GM12878 (cell line): ENCODE measurements around the gene CXADR. TPM values are rescaled to one million over a fixed set of nuclear protein-coding genes. Genes with fewer than 3 reads are reported as not detected.

Experiments used
- BCL11A ChIP-seq: IDR thresholded peaks from 2 replicates; pipeline ENCODE4 v1.6.1; 2011; ENCODE audit warnings: low read depth, low read length
- CHD4 ChIP-seq: fragments of 200-600 bp; sonication (generic); IDR thresholded peaks from 2 replicates; pipeline ENCODE4 v1.6.1; 2016; ENCODE audit warnings: mild to moderate bottlenecking
- CREM ChIP-seq: IDR thresholded peaks from 2 replicates; pipeline ENCODE4 v1.6.1; 2014; ENCODE audit warnings: antibody characterized with exemption, low read depth
- EGR1 ChIP-seq, 2 experiments: IDR thresholded peaks; 1 replicate in 1 of 2; 2 replicates in 1 of 2; pipeline ENCODE4 v1.6.1; 2011 to 2012; ENCODE audit warnings: low read depth in 2 of 2, low read length in 2 of 2, borderline replicate concordance in 1 of 2, mild to moderate bottlenecking in 1 of 2, moderate library complexity in 1 of 2
- GABPA ChIP-seq: IDR thresholded peaks from 2 replicates; pipeline ENCODE4 v1.6.1; 2014; ENCODE audit warnings: antibody characterized with exemption, low read depth, mild to moderate bottlenecking, inconsistent platforms
- GATAD2B ChIP-seq: fragments of 450-650 bp; conservative IDR thresholded peaks from 2 replicates; pipeline ENCODE4 v1.6.1; 2017; ENCODE audit warnings: low read depth, mild to moderate bottlenecking, moderate library complexity
- HDAC2 ChIP-seq: fragments of 200-600 bp; sonication (generic); IDR thresholded peaks from 2 replicates; pipeline ENCODE4 v1.6.1; 2017
- IKZF1 ChIP-seq: fragments of 450-650 bp; conservative IDR thresholded peaks from 2 replicates; pipeline ENCODE4 v1.6.1; 2017; ENCODE audit warnings: antibody characterized with exemption, mild to moderate bottlenecking
- IKZF2 ChIP-seq, 2 experiments: fragments of 450-650 bp; IDR thresholded peaks; 2 replicates each; pipeline ENCODE4 v1.6.1; 2017; ENCODE audit warnings: mild to moderate bottlenecking in 2 of 2, moderate library complexity in 2 of 2
- KLF5 ChIP-seq: fragments of 450-650 bp; IDR thresholded peaks from 2 replicates; pipeline ENCODE4 v1.6.1; 2014; ENCODE audit warnings: mild to moderate bottlenecking; ENCODE audit not compliant: partially characterized antibody
- LARP7 ChIP-seq: fragments of 450-650 bp; IDR thresholded peaks from 2 replicates; pipeline ENCODE4 v1.6.1; 2017; ENCODE audit warnings: mild to moderate bottlenecking
- MLLT1 ChIP-seq: fragments of 450-650 bp; IDR thresholded peaks from 2 replicates; pipeline ENCODE4 v1.6.1; 2016; ENCODE audit warnings: mild to moderate bottlenecking
- MYB ChIP-seq: fragments of 150-350 bp; IDR thresholded peaks from 2 replicates; pipeline ENCODE4 v1.6.1; 2014; ENCODE audit warnings: mild to moderate bottlenecking, low read depth, low read length, borderline replicate concordance
- POLR2A ChIP-seq: IDR thresholded peaks from 2 replicates; pipeline ENCODE4 v1.6.1; 2011; ENCODE audit warnings: low read depth, mild to moderate bottlenecking, low read length
- RFX5 ChIP-seq: IDR thresholded peaks from 2 replicates; pipeline ENCODE4 v1.6.1; 2011; ENCODE audit warnings: low read depth, low read length, improper control_type of control experiment
- SIN3A ChIP-seq: IDR thresholded peaks from 2 replicates; pipeline ENCODE4 v1.6.1; 2012; ENCODE audit warnings: low read depth, low read length, improper control_type of control experiment
- SIX5 ChIP-seq: IDR thresholded peaks from 2 replicates; pipeline ENCODE4 v1.6.1; 2011; ENCODE audit warnings: mild to moderate bottlenecking, low read depth, low read length, moderate library complexity; ENCODE audit not compliant: severe bottlenecking
- STAT3 ChIP-seq: IDR thresholded peaks from 2 replicates; pipeline ENCODE4 v1.6.1; 2011; ENCODE audit warnings: low read depth, low read length, improper control_type of control experiment
- TCF3 ChIP-seq: IDR thresholded peaks from 2 replicates; pipeline ENCODE4 v1.6.1; 2012; ENCODE audit warnings: low read depth, mild to moderate bottlenecking, low read length, borderline replicate concordance; ENCODE audit not compliant: insufficient read depth
- WRNIP1 ChIP-seq: IDR thresholded peaks from 2 replicates; pipeline ENCODE4 v1.6.1; 2011; ENCODE audit warnings: low read depth, low read length, improper control_type of control experiment, borderline replicate concordance
- ZBTB33 ChIP-seq: fragments of 450-650 bp; IDR thresholded peaks from 2 replicates; pipeline ENCODE4 v1.6.1; 2017; ENCODE audit warnings: mild to moderate bottlenecking
- ZNF217 ChIP-seq: fragments of 450-650 bp; IDR thresholded peaks from 2 replicates; pipeline ENCODE4 v1.6.1; 2017; ENCODE audit warnings: antibody characterized with exemption, mild to moderate bottlenecking
- ZNF384 ChIP-seq: IDR thresholded peaks from 2 replicates; pipeline ENCODE4 v1.6.1; 2012; ENCODE audit warnings: low read depth, mild to moderate bottlenecking, low read length, improper control_type of control experiment, borderline replicate concordance
- ZNF622 ChIP-seq: fragments of 450-650 bp; IDR thresholded peaks from 2 replicates; pipeline ENCODE4 v1.6.1; 2017; ENCODE audit warnings: mild to moderate bottlenecking, inconsistent platforms
- ZSCAN29 ChIP-seq: fragments of 450-650 bp; IDR thresholded peaks from 2 replicates; pipeline ENCODE4 v1.6.1; 2017; ENCODE audit warnings: mild to moderate bottlenecking, moderate library complexity
- polyA plus RNA-seq, 11 experiments: library from polyadenylated mRNA; depleted of rRNA in 4 of 11; unstranded in 6 of 11; stranded (reverse) in 5 of 11; fragments of >200 nt; fragmentation: Nextera tagmentation in 4 of 11; fragmentation: Illumina TruSeq in 1 of 11; extraction: Ambion mirVana in 4 of 11; extraction: Trizol in 1 of 11; gene quantifications; 1 replicate in 1 of 11; 2 replicates in 10 of 11; pipeline versions ENCODE4 v1.2.1 to v1.2.3, GENCODE V29; 2011 to 2016; ENCODE audit warnings: inconsistent platforms in 2 of 11, missing spikeins in 2 of 11, low read depth in 1 of 11
- total RNA-seq, 4 experiments: library from RNA; depleted of rRNA in 3 of 4; stranded (reverse); fragments of >200 nt in 3 of 4; fragmentation: Illumina TruSeq in 1 of 4; extraction: Trizol in 1 of 4; gene quantifications; 2 replicates each; pipeline versions ENCODE4 v1.2.1 to v1.2.3, GENCODE V29; 2013 to 2021
- TF ChIP-seq, protein P1 (sequence below): fragments of 450-650 bp; IDR thresholded peaks from 2 replicates; pipeline ENCODE4 v1.6.1; 2016; ENCODE audit warnings: mild to moderate bottlenecking
- TF ChIP-seq, protein P2 (sequence below): IDR thresholded peaks from 2 replicates; pipeline ENCODE4 v1.6.1; 2011; ENCODE audit warnings: low read depth, low read length, improper control_type of control experiment, borderline replicate concordance

The CXADR gene
- total and polyA plus RNA-seq, 10 of the 15 experiments (the other 5 are each of a cell fraction or from before 2014, with no cell fraction given): 0.01 to 0.64 (median 0.13) TPM

DNA sequence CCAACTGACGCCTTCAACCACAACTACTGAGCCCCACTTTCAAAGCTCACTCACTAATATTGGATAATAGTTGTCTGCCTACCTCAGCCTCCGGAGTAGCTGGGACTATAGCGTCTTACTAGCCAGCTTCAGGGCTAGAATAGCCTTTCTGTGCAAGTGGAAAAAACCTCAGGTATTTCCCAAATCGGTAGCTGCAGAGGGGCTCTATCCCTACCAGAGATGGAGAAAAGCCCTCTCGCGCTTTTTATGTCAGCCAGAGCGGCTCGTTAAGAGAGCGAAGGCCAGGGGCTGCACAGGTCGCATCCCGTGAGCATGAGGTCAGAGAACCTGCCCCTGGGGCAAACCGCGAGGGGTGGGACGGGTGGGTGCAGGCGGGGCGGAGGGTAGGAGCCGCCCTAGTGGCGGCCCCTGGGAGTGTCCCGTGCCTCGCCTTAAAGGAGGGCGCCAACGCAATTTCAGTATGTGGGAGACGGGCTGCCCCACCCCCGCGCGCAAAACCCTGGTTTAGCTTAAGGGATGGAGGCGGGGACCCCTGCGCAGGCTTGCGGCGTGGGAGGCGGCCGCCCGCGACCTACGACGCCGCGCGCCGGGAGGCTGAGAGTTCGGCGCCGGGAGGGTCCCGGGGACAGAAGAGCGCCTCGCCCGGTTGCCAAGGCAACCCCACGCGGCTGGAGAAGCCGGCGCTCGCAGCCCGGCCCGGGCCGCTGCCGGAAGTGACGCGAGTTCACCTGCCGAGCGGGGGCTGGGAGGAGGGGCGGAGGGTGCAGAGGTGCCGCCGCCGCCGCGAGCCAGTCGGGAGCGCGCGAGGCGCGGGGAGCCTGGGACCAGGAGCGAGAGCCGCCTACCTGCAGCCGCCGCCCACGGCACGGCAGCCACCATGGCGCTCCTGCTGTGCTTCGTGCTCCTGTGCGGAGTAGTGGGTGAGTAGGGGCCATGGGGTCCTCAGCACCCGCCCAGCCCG lies at the start of gene CXADR (continued):
- TF ChIP-seq IKZF1 (peak; percentile 32; the same call in 1 of the 2 replicates), RFX5 (no peak), ZSCAN29 (no peak), BCL11A (no peak), SIX5 (no peak), ZNF622 (no peak), HDAC2 (no peak), ZNF384 (no peak), WRNIP1 (no peak), STAT3 (no peak), ZBTB33 (no peak), MLLT1 (no peak), IKZF2 (IDR thresholded peaks at IDR 0.05) (no peak), TCF3 (0 out of 2 replicates have a peak, but pooled peaks have one; percentile 6), GATAD2B (0 out of 2 replicates have a peak, but pooled peaks have one; percentile 24), CREM (peak; percentile 51; the same call in 1 of the 2 replicates), MYB (no peak), LARP7 (no peak), CHD4 (no peak), SIN3A (no peak), KLF5 (no peak), EGR1 (IDR thresholded peaks at IDR 0.05; ENCODE audit: borderline replicate concordance in 1 of 2, low read depth in 2 of 2, low read length in 2 of 2) (0 out of 3 replicates have a peak, but pooled peaks of 1 of the 2 experiments have one; percentile 20), GABPA (no peak), ZNF217 (no peak), POLR2A (peak; percentile 49; the same call in 1 of the 2 replicates)
- TF ChIP-seq, protein P1, sequence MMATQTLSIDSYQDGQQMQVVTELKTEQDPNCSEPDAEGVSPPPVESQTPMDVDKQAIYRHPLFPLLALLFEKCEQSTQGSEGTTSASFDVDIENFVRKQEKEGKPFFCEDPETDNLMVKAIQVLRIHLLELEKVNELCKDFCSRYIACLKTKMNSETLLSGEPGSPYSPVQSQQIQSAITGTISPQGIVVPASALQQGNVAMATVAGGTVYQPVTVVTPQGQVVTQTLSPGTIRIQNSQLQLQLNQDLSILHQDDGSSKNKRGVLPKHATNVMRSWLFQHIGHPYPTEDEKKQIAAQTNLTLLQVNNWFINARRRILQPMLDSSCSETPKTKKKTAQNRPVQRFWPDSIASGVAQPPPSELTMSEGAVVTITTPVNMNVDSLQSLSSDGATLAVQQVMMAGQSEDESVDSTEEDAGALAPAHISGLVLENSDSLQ: no peak
- TF ChIP-seq, protein P2, sequence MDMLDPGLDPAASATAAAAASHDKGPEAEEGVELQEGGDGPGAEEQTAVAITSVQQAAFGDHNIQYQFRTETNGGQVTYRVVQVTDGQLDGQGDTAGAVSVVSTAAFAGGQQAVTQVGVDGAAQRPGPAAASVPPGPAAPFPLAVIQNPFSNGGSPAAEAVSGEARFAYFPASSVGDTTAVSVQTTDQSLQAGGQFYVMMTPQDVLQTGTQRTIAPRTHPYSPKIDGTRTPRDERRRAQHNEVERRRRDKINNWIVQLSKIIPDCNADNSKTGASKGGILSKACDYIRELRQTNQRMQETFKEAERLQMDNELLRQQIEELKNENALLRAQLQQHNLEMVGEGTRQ: no peak
